GM12864 (cell line): Measurements from ENCODE around the gene ZNF765.
"Not testable (repeated sequence)": the region's sequence is repeated elsewhere in the genome, so short reads cannot be mapped to it uniquely, and the experiment has no call there.

Experiments
- DNase-seq: peaks from one replicate; pipeline ENCODE4 v3.0.0-alpha.2; 2011; ENCODE audit warnings: low read depth
- H3K4me3 ChIP-seq: 2 replicates; pipeline ENCODE4 v1.5.1; 2011; ENCODE audit warnings: mild to moderate bottlenecking, low read depth, low read length, control low read depth
- TF ChIP-seq, protein P1 (sequence below): IDR thresholded peaks from 2 replicates; pipeline ENCODE4 v1.5.1; 2011; ENCODE audit warnings: low read depth, mild to moderate bottlenecking, moderate library complexity, low read length, control low read depth, inconsistent platforms; ENCODE audit errors: missing control alignments

Gene ZNF765

DNA sequence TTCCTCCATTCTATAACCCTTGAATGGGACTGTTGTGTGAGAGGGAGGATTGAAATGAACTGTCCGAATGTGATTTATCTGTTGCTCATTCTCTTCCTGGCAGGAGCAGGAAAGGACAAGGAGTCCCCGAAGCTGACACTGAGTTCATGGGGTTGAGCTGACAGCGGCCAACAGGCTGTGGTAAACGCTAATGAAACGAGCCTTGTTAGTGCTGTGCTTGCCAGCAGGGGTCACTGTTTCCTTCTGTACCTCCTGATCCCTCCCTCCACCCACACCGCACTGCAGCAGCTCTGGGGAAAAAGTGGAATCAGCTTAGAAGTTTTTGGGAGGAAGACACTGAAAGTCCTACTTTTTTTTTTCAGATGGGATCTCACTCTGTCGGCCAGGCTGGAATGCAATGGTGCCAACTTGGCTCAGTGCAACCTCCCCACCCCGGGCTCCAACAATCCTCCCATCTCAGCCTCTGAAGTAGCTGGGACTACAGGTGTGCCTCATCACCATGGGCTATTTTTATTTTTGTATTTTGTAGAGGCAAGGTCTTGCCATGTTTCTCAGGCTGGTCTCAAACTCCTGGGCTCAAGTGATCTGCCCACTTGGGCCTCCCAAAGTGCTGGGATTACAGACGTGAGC, 30.1 kb downstream of the ZNF765 start:
- TF ChIP-seq, protein P1, sequence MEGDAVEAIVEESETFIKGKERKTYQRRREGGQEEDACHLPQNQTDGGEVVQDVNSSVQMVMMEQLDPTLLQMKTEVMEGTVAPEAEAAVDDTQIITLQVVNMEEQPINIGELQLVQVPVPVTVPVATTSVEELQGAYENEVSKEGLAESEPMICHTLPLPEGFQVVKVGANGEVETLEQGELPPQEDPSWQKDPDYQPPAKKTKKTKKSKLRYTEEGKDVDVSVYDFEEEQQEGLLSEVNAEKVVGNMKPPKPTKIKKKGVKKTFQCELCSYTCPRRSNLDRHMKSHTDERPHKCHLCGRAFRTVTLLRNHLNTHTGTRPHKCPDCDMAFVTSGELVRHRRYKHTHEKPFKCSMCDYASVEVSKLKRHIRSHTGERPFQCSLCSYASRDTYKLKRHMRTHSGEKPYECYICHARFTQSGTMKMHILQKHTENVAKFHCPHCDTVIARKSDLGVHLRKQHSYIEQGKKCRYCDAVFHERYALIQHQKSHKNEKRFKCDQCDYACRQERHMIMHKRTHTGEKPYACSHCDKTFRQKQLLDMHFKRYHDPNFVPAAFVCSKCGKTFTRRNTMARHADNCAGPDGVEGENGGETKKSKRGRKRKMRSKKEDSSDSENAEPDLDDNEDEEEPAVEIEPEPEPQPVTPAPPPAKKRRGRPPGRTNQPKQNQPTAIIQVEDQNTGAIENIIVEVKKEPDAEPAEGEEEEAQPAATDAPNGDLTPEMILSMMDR, result peak; percentile 74

DNA sequence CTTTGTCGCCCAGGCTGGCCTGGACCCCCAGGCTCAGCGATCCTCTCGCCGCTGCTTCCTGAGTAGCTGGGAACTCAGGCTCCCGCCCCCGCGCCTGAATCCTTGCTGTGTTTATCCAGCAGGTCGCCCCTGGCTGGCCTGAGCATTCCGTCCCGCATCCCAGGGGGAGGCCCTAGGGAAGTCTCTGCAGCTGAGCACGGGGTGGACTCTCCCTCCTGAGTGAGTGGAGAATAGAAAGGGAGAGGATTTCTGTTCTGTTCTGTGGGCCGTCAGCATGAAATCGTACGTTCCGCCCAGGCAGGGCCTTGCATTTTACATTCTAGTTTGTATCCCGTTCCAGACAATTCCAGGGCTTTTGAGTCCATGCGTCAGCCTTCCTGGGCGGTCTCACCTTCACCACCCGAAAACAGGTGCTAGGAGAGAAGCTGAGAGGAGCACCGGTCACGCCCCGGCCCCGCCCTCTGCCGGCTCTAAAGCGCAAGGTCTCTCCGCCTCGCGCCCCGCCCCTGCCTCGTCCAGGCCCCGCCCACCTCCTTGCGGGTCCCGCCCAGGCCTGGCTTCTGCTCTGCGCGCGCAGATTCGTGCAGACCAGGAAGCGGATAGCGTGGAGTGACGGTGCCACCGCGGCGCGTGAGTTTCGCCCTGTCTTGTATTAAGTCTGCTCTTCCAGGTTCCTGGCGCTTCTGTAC, 36.6 kb downstream of the ZNF765 start, which contains the start of gene ZNF761:
Gene ZNF761 (plus strand): TSS at position 586 of the 689 bp plus-strand sequence. CDS start 15,285 bp downstream, outside the sequence.
- peak; percentile 55 for DNase-seq
- TF ChIP-seq, protein P1, result peak; percentile 21
- peak within 1 kb of the TSS; percentile 83 for H3K4me3 ChIP-seq

More for the DNA sequence above, 30.1 kb downstream of the ZNF765 start:
- no peak overlapping the region for H3K4me3 ChIP-seq
- DNase-seq, result peak; percentile 16

DNA sequence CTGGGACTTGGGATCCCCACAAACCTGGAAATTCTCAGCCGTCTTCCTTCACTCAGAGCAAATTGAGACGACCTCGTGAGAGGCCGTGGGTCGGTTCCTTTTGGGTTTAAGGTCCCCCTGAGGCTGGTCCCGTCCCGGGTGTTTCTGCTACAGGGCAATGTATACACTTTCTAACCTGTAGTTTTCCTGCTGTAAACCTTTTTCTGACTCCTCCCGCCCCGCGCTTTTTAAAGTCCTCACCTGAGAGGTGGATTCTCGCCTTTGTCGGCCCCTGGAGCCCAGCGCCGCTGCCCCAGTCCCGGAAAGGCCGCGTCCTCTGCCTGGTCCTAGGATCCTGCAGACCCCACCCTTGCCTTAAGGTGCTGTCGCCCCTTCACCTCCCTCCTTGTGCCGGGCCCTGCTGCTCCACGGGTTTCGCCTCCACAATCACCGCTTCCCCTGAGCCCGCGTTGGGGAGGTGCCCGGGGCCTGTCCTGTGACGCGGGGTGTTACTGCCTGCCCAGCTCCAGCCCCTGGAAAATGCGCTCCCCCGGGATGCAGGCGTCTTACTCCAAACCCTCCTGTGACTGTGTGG, 37.2 kb downstream of the ZNF765 start:
- peak overlapping the region; percentile 83 for H3K4me3 ChIP-seq
- DNase-seq, result no peak
- TF ChIP-seq, protein P1, result no peak

DNA sequence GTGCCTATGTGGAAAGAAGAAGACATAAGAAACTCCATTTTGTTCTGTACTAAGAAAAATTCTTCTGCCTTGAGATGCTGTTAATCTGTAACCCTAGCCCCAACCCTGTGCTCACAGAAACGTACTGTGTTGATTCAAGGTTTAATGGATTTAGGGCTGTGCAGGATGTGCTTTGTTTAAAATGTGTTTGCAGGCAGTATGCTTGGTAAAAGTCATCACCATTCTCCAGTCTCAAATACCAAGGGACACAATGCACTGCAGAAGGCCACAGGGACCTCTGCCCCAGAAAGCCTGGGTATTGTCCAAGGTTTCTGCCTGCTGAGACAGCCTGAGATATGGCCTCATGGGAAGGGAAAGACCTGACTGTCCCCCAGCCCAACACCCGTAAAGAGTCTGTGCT, 48.9 kb downstream of the ZNF765 start:
- DNase-seq, H3K4me3 ChIP-seq: not testable (repeated sequence)

DNA sequence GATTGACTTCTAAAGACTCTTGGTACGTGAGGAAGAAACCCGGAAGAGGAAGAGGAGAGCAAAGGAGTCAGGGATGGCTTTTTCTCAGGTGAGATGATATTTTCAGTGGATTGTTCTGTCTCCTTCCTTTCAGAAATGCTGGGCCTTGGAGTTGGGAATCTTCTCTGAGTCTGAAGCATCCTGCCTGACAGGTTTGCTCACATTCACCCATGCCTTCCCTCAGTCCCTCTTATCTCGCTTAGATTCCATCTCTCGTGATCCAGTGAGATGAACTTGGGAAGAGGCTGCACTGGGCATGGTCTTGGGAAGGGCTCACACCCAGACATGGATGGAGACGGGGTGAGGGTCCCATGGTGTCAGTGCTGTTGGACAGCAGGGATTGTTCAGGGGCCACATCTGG, 52.2 kb downstream of the ZNF765 start:
- not testable (repeated sequence) for H3K4me3 ChIP-seq, DNase-seq

DNA sequence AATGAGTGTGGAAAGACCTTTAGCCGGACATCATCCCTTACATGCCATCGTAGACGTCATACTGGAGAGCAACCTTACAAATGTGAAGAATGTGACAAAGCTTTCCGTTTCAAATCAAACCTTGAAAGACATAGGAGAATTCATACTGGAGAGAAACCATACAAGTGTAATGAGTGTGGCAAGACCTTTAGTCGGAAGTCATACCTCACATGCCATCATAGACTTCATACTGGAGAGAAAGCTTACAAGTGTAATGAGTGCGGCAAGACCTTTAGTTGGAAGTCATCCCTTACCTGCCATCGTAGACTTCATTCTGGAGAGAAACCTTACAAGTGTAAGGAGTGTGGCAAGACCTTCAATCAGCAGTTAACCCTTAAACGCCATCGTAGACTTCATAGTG, 60.9 kb downstream of the ZNF765 start:
- DNase-seq, result no peak
- no peak overlapping the region for H3K4me3 ChIP-seq
- TF ChIP-seq, protein P1, result no peak

DNA sequence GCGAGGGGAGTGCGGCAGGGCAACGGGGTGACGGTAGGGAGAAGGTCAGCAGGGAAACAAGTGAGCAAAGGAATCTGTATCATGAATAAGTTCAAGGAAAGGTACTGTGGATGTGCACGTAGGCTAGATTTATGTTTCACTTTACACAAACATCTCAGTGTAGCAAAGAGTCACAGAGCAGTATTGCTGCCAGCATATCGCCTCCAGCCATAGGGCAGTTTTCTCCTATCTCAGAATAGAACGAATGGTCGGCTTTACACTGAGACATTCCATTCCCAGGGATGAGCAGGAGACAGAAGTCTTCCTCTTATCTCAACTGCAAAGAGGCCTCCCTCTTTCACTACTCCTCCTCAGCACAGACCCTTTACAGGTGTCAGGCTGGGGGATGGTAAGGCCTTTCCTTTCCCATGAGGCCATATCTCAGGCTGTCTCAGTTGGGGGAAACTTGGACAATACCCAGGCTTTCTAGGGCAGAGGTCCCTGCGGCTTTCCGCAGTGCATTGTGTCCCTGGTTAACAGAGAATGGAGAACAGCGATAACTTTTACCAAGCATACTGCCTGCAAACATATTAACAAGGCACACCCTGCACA, 65.3 kb downstream of the ZNF765 start:
- H3K4me3 ChIP-seq, DNase-seq: not testable (repeated sequence)

DNA sequence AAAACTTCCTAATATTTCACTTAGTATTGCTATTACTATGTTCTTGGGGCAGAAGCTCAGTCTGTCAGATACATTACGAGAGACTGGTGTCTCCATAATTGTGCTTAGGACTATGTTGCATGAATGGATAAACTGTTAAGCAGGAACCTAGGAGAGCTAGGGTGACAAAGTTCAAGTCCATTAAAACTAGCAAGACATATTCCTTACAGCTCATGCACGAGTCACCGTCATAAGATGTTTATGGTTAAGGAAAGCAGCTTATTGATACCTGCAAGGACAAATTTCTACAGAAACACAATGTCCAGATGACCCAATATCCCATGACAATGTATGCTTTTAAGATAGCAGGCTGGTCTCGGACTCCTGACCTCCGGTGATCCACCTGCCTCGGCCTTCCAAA, 66.9 kb downstream of the ZNF765 start:
- no peak for DNase-seq
- TF ChIP-seq, protein P1, result no peak
- no peak overlapping the region for H3K4me3 ChIP-seq
